ENCODE measurements around the gene TTLL3.

GRCh38 chr3:9806688-9807589 lies 3.1 kb upstream of the TTLL3 start:
- TF ChIP-seq, protein P1, sequence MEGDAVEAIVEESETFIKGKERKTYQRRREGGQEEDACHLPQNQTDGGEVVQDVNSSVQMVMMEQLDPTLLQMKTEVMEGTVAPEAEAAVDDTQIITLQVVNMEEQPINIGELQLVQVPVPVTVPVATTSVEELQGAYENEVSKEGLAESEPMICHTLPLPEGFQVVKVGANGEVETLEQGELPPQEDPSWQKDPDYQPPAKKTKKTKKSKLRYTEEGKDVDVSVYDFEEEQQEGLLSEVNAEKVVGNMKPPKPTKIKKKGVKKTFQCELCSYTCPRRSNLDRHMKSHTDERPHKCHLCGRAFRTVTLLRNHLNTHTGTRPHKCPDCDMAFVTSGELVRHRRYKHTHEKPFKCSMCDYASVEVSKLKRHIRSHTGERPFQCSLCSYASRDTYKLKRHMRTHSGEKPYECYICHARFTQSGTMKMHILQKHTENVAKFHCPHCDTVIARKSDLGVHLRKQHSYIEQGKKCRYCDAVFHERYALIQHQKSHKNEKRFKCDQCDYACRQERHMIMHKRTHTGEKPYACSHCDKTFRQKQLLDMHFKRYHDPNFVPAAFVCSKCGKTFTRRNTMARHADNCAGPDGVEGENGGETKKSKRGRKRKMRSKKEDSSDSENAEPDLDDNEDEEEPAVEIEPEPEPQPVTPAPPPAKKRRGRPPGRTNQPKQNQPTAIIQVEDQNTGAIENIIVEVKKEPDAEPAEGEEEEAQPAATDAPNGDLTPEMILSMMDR (IDR thresholded peaks at IDR 0.05; ENCODE audit: extremely low read depth in 1 of 2, insufficient read depth in 1 of 2, low read depth in 1 of 2, low read length in 2 of 2), result no peak
- TF ChIP-seq POLR2A (IDR thresholded peaks at IDR 0.05; ENCODE audit: low read depth, low read length) (no peak), EZH2 (IDR thresholded peaks at IDR 0.05; ENCODE audit: borderline replicate concordance, low read depth, low read length, severe bottlenecking) (no peak)

Measured in endothelial cell of umbilical vein (primary cell).